HG02763 (cell line): ENCODE data around the gene CTSS.
"Not testable (repeated sequence)": the region's sequence is repeated elsewhere in the genome, so short reads cannot be mapped to it uniquely, and the experiment has no call there.

Source experiments
- ATAC-seq: cut with Tn5 transposase; IDR thresholded peaks from one replicate; pipeline ENCODE4 v1.9.1; 2021; ENCODE audit warnings: mild to moderate bottlenecking, moderate library complexity; ENCODE audit not compliant: unreplicated experiment

The CTSS gene

GRCh38 chr1:150775931-150776505 is 10.4 kb upstream of the CTSS start:
- not testable (repeated sequence) for ATAC-seq

- ATAC-seq: no peak
These were observed 9.7 kb upstream of the CTSS start for GRCh38 chr1:150775276-150775675.

GRCh38 chr1:150772326-150772725 is 6.7 kb upstream of the CTSS start:
- no peak for ATAC-seq

- not testable (repeated sequence) for ATAC-seq
These were observed 2.1 kb upstream of the CTSS start for GRCh38 chr1:150767704-150768103.

GRCh38 chr1:150765977-150766301 is 361 bp upstream of the CTSS start:
- peak; percentile 5 for ATAC-seq

GRCh38 chr1:150764617-150765101 is 919 bp downstream of the CTSS start:
- ATAC-seq: no peak

GRCh38 chr1:150763018-150763417 is 2.6 kb downstream of the CTSS start:
- no peak for ATAC-seq

GRCh38 chr1:150762552-150762951 is 3.0 kb downstream of the CTSS start:
- ATAC-seq: no peak

GRCh38 chr1:150761801-150762200 is 3.8 kb downstream of the CTSS start:
- no peak for ATAC-seq

- ATAC-seq: no peak
These were observed 5.6 kb downstream of the CTSS start for GRCh38 chr1:150760013-150760412.

- ATAC-seq: no peak
These were observed 12.2 kb downstream of the CTSS start for GRCh38 chr1:150753416-150753815.

GRCh38 chr1:150751443-150751842 is 14.1 kb downstream of the CTSS start:
- ATAC-seq: no peak

GRCh38 chr1:150749720-150750311 is 15.8 kb downstream of the CTSS start:
- no peak for ATAC-seq

- ATAC-seq: no peak
These were observed 16.5 kb downstream of the CTSS start for GRCh38 chr1:150748878-150749719.

- no peak for ATAC-seq
These were observed 35.4 kb downstream of the CTSS start for GRCh38 chr1:150730130-150730721.

- ATAC-seq: no peak
These were observed 41.2 kb downstream of the CTSS start for GRCh38 chr1:150724336-150724735.

- ATAC-seq: no peak
These were observed 44.9 kb downstream of the CTSS start, which contains the start of gene HORMAD1 for GRCh38 chr1:150720703-150721102. Gene HORMAD1, minus strand, starts transcription at chr1:150720895. Its CDS starts 1,390 bp downstream, at chr1:150719505.

- ATAC-seq: no peak
These were observed 45.5 kb downstream of the CTSS start for GRCh38 chr1:150720098-150720497.

GRCh38 chr1:150718225-150718891 is 47.2 kb downstream of the CTSS start:
- no peak for ATAC-seq

- ATAC-seq: not testable (repeated sequence)
These were observed 56.5 kb downstream of the CTSS start for GRCh38 chr1:150709031-150709430.

- ATAC-seq: no peak
These were observed 57.0 kb downstream of the CTSS start for GRCh38 chr1:150708595-150708994.
